HG03045 (cell line): Measurements from ENCODE around the gene POLR2B.
"Not testable (repeated sequence)": the region's sequence is repeated elsewhere in the genome, so short reads cannot be mapped to it uniquely, and the experiment has no call there.

Experiments used
- ATAC-seq: cut with Tn5 transposase; IDR thresholded peaks from one replicate; pipeline ENCODE4 v1.9.1; 2021; ENCODE audit warnings: mild to moderate bottlenecking, moderate library complexity; ENCODE audit not compliant: unreplicated experiment

The POLR2B gene

GRCh38 chr4:57051095-57051494 lies 72.4 kb downstream of the POLR2B start:
- no peak for ATAC-seq

DNA sequence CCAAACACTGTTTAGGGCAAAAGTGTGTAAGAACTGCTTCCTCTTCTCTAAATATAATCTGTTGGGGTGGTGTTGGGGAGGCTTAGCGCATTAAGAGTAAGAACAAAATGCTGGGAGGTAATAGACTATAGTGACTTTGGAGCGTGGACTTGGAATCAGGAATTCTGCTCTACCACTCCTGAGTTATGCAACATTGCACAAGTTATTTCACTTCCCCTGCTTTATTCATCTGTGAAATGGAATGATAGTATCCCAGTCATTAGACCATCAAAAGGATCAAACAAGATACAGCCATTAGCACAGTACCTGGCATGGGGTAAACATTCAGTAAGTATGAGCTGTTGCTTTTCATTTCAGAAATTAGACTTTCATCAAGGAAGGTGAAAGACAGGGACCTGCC lies 72.8 kb downstream of the POLR2B start:
- ATAC-seq, result no peak

GRCh38 chr4:57053508-57053907 lies 74.8 kb downstream of the POLR2B start:
- ATAC-seq, result no peak

- ATAC-seq, result no peak
Measured at GRCh38 chr4:57055886-57056285, 77.2 kb downstream of the POLR2B start.

DNA sequence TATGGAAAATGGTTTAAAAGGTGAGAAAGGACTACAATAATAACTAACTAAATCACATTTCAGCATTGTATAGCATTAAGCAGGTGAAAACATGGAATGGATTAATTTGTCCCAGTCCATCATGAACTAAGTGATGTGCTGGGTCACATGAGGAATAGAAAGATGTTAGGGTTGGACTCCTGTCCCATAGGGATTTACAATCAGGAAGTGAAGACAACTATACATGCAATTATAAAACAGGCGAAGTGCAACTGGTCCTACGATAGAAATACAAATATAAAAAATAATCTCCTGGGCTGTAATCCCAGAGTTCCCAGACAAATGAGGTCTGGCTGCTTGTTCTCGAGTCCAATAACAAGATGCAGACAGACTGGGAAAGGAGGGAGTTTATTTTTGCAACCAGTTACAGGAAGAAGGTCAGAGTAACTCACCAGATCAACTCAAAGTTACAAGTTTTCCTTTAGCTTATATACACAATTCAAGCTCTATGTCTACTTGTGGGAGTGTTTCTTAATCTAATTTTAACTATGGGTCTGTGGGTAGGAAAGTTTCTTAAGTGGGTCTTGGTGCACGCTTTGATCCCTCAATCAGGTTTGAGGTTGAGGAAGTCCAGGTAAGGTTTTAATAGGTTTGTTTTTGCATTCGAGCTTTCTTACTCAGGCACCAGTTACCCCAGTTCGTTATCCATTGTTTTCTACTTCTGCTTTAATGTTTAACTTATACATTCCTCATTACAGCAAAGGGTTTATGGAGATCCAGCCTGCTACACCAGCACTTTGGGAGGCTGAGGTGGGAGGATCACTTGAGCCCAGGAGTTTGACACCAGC lies 81.4 kb downstream of the POLR2B start:
- ATAC-seq, result no peak

DNA sequence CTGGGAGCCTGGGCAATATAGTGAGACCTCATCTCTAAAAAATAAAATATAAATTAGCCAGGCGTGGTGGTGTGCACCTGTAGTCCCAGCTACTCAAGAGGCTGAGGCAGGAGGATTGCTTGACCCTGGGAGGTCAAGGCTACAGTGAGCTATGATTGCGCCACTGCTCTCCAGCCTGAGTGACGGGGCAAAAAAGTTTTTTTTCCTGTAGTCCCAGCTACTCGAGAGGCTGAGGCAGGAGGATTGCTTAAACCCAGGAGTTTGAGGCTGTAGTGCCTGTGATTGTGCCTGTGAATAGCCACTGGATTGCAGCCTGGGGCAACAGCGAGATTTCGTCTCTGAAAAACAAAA lies 82.0 kb downstream of the POLR2B start:
- not testable (repeated sequence) for ATAC-seq

DNA sequence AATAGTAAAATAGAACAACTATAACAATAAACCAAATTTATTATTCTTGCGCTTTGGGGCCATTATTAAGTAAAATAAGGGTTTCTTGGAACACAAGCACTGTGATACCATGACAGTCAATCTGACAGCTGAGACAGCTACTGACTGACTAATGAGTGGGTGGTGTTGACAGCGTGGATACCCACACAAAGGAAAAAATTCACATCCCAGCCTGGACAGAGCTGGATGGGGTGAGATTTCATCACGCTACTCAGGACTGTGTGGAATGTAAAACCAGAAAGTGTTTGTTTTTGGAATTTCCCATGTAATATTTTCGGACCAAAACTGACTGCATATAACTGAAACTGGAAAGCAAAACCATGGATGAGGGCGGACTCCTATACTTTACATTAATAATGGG lies 82.7 kb downstream of the POLR2B start:
- ATAC-seq, result no peak

GRCh38 chr4:57063518-57063917 lies 84.8 kb downstream of the POLR2B start:
- ATAC-seq, result no peak

GRCh38 chr4:57064120-57064519 lies 85.4 kb downstream of the POLR2B start:
- ATAC-seq, result no peak

GRCh38 chr4:57064811-57065711 lies 86.4 kb downstream of the POLR2B start:
- no peak for ATAC-seq

DNA sequence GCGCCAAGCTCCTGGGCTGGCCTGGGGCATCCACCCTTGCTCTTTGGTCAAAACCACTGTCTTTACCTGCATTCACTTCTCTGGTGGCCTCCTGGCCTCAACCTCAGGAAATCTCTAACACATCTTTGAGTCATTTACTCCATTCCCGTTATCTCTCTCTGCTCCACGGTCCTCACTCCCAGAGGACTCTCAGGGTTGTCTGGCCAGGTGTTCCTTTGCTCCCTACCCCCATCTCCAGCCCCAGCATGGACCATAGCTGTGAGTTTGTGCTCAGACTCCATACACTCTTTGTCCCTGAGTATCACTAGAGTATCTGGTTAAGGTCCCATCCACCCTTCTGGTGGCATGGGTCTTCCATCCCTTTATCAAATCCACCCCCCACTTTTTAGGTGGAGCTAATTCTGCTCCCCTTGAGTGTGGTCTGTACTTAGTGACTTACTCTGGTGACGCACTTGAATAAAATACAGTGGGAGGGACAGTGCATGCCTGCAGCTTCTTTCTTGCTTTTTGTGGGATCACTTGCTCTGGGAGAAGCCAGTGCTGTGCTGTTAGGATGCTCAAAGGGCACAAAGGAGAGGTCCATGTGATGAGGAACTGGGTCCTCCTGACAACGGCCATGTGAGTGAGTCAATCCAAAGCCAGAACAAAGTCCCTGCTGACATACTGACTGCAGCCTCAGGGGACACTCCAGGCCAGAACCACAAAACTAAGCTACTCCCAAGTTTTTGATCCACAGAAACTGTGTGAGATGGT lies 87.2 kb downstream of the POLR2B start:
- ATAC-seq, result no peak

DNA sequence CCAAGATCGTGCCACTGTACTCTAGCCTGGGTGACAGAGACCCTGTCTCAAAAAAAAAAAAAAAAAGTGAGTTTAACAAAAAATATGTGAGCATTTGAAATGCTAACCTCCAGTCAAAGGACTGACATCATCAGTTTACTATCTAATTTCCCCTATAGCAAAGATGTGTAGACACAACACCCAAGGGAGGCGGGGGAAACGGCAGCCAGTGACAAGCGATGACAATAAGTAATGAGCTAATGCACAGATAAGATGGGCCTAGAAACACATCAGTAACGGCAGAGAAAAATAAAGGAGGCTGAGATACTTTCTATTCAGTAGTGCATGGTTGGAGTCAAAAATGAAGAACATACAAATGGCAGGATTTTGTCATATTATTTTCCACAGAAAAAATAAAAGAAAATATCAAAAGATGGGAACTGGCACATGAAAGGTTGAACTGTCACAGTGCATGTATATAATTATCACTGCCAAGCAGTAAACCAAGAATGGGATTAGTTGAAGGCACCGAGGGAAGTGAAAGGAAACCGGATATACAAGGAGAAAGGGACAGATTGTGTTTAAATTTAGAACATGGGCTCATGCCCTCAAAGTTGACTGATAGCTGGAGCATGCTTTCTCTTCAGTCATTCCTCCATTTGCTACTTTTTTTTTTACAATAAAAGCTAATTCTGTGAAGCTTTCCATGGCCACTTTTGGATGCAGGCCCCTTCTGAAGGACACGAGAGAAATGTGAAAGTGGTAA lies 89.7 kb downstream of the POLR2B start:
- no peak for ATAC-seq

DNA sequence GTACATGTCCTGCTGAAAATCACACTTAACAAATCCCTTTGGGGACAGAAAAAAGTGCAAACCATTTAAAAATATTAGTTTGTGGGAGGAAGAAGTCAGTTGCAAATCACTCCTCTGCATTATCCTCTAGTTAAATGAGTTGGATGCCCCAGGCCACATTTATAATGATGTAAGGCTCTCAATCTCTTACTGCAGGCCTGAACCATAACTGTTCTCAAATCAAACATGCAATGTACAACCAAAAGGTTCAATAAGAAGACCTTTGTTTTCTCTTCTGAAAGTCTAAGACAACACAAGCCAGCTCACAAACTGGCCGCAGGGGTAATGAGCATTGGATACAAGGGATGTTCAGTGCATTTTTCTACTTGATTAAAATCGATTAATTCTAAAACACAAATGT lies 91.8 kb downstream of the POLR2B start:
- no peak for ATAC-seq

DNA sequence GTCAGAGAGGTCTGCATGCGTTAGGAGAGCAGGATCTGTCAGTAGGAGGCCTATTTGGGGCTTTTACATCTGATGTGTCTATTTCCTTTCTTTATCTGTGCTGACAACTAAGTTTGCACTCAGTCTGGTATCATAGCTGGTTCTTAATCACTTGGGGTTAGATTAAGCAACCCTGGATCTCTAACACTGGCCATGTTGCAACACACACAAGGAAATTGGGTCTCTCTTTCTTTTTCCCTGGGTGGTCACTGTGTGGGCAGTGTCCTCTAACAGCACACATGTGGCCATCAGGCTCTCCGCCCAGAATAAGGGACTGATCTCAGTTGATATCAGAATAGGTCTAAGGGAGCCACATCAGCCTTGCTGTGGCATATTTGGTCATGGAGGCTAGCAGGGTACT lies 92.6 kb downstream of the POLR2B start:
- no peak for ATAC-seq

DNA sequence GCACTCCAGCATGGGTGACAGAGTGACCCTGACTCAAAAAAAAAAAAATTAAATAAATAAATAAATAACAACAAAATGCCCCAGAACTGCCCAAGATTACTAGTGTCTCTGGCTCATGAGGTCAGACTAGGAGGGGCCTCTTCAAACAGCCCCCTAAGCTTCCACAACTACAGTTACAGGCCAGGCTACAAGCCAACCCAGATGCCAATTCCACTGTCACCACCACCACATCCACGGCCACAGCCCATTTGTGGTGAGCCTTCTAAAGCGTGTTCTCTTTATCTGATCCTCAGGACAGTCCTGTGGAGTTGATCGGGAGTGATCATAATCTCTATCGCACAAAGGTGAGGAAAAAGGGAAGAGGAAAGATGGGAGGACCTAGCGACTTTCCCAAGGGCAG lies 94.9 kb downstream of the POLR2B start:
- ATAC-seq, result no peak

DNA sequence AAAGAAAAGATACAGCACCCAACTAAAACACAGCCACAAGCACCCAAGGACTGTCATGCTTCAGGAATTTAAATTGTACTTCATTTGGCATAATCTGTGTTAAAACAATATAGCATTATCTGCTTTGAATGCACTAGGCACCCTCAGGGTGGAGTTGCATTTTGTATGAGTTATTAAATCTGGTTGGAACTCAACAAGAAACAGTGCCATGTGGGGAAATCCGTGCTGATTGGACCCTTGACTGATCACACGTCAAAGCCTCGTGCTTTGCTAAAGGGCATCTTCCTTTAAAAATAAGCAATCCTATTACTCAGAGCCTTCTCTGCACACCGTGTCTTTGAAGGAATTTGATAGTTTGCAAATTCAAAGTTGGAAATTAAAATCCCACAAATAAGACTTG lies 96.0 kb downstream of the POLR2B start:
- ATAC-seq, result no peak

GRCh38 chr4:57075367-57075766 lies 96.7 kb downstream of the POLR2B start:
- no peak for ATAC-seq

GRCh38 chr4:57076646-57077045 lies 98.0 kb downstream of the POLR2B start:
- ATAC-seq, result no peak

DNA sequence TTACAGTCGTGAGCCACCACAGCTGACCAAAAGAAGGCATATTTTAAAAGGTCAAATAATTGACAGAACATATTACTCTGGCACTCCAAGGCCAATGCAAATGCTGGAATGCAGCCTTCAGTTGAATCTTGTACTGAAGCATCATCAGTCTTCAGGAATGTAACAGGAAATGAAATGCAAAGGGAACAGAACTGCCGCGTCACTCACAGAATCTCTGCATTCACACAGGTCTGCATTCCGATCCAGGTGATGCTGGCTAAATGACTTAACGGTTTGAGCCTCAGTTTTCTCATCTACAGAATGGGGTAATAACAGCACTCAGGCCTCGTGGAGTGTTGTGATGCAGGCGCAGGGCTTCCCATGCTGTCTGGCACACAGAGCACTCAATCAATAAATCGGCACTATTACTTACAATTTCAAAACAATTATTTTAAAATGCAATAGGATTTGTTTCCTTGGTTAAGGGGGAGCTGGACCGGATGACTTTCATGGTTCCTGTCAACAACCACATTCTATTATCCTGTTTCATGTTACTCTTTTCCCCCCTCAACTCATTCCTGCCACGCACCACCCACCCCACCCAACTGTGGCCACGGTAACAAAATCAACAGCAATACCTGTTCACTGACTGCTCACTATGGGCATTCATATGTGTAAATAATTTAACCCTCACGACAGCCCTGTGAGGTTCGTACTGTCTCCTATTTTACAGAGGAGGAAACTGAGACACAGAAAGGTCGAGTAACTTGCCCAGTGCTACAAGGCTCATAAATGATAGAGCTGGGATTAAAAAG lies 99.1 kb downstream of the POLR2B start:
- ATAC-seq, result no peak
